Panc1 (cell line): ENCODE data around the gene HSD17B7. TPM values are rescaled to one million over a fixed set of nuclear protein-coding genes. Genes with fewer than 3 reads are reported as not detected.

Experiments used
- ATAC-seq: fragments of 200-7000 bp; cut with Tn5 transposase; 2 replicates; pipeline ENCODE4 v1.9.1; 2020; ENCODE audit warnings: mild to moderate bottlenecking, moderate library complexity
- BruUV-seq: library from RNA; stranded (reverse); fragments of 400-500 nt; replicated peaks from 2 replicates; lab custom pipeline; 2021; lab: Mats Ljungman, UMichigan
- CTCF ChIA-PET: fragments of 300-600 bp; sonication (Branson Sonifier 250); formaldehyde crosslinking; loops from one replicate; lab custom pipeline; 2022; ENCODE audit warnings: antibody characterized with exemption; lab: Charles Lee
- POLR2A ChIA-PET: fragments of 300-600 bp; sonication (Branson Sonifier 250); formaldehyde crosslinking; loops from one replicate; lab custom pipeline; 2022; ENCODE audit warnings: antibody characterized with exemption; lab: Charles Lee
- DNase-seq: peaks from one replicate; pipeline ENCODE4 v3.0.0-alpha.2; 2010; ENCODE audit warnings: low read depth, low spot score
- H3K27ac ChIP-seq: 2 replicates; pipeline ENCODE4 v1.5.1; 2011; ENCODE audit warnings: mild to moderate bottlenecking, low read length, inconsistent platforms
- H3K27me3 ChIP-seq: fragments of 200-500 bp; sonication (Bioruptor generic); 2 replicates; pipeline ENCODE4 v1.6.0; 2014; ENCODE audit warnings: low read length, inconsistent platforms; ENCODE audit not compliant: control insufficient read depth, insufficient read depth
- H3K36me3 ChIP-seq: fragments of 200-500 bp; sonication (Bioruptor generic); 2 replicates; pipeline ENCODE4 v1.5.1; 2014; ENCODE audit warnings: inconsistent platforms, mild to moderate bottlenecking, low read length, moderate library complexity; ENCODE audit not compliant: control insufficient read depth, insufficient read depth
- H3K4me1 ChIP-seq: 2 replicates; pipeline ENCODE4 v1.5.1; 2011; ENCODE audit warnings: inconsistent platforms, mild to moderate bottlenecking, low read length, moderate library complexity; ENCODE audit not compliant: control insufficient read depth, insufficient read depth
- H3K4me3 ChIP-seq, 2 experiments: 2 replicates each; pipeline ENCODE4 v1.5.1; 2011 to 2012; ENCODE audit warnings: low read depth in 2 of 2, low read length in 2 of 2, mild to moderate bottlenecking in 2 of 2, inconsistent platforms in 1 of 2, moderate library complexity in 1 of 2
- H3K9me3 ChIP-seq: fragments of 200-500 bp; sonication (Bioruptor generic); 2 replicates; pipeline ENCODE4 v1.5.1; 2014; ENCODE audit warnings: low read depth, mild to moderate bottlenecking, inconsistent platforms, low read length, moderate library complexity; ENCODE audit not compliant: control insufficient read depth, insufficient read depth
- POLR2AphosphoS5 ChIP-seq: IDR thresholded peaks from 2 replicates; pipeline ENCODE4 v1.6.1; 2012; ENCODE audit warnings: mild to moderate bottlenecking, low read depth, low read length, moderate library complexity
- SIN3A ChIP-seq: IDR thresholded peaks from 2 replicates; pipeline ENCODE4 v1.6.1; 2012; ENCODE audit warnings: low read depth, mild to moderate bottlenecking, low read length, moderate library complexity, borderline replicate concordance; ENCODE audit not compliant: insufficient read depth
- TCF7L2 ChIP-seq: IDR thresholded peaks from 2 replicates; pipeline ENCODE4 v1.6.1; 2011; ENCODE audit warnings: mild to moderate bottlenecking, low read depth, low read length, inconsistent platforms
- in situ Hi-C: cut with HindIII; loops from 2 replicates; pipeline ENCODE4 v1.10.0; 2016; ENCODE audit warnings: low sequenced_read_pairs, low pct_unique_long_range_greater_than_20kb
- intact Hi-C: fragments of 100-400 bp; cut with micrococcal nuclease; formaldehyde crosslinking; loops from one replicate; pipeline ENCODE4 v1.10.0; 2022; ENCODE audit not compliant: unreplicated experiment
- total RNA-seq: library from RNA; stranded (reverse); gene quantifications from one replicate; pipeline ENCODE4 v1.2.1, GENCODE V29; 2021; ENCODE audit not compliant: unreplicated experiment
- TF ChIP-seq, protein P1 (sequence below), 2 experiments: IDR thresholded peaks; 2 replicates each; pipeline ENCODE4 v1.6.1; 2011 to 2012; ENCODE audit warnings: low read depth in 2 of 2, control low read depth in 1 of 2, low read length in 1 of 2, mild to moderate bottlenecking in 1 of 2, moderate library complexity in 1 of 2; ENCODE audit not compliant: insufficient read depth in 1 of 2
- TF ChIP-seq, protein P2 (sequence below): fragments of 450-650 bp; IDR thresholded peaks from 2 replicates; pipeline ENCODE4 v1.5.1; 2017; ENCODE audit warnings: mild to moderate bottlenecking

The HSD17B7 gene
- total RNA-seq, 1 experiment from 2014 or later = 24.6 TPM

DNA sequence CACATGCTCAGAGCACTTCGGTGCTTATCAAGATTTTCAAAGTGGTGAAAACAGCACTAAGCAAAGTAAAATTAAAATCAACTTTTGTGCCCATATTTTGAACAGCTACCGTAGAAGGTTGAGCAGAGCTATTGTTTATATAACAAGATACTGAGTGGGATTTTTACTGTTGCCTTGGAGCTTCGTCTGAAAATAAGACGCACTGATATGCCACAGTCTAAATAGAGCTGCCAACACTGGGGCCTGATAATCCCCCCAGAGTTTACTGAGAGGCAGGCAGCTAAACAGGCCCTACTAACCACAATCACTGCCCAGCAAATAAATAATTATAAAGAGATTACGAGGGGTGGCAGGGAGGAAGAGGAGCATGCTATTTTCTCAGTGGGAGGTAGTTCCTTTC is 71.1 kb downstream of the HSD17B7 start:
- CTCF ChIA-PET = no interaction called here
- in situ Hi-C loops = no loop called here
- H3K4me1 ChIP-seq = no peaks in the 10 kb centered on the region
- no peaks in the 10 kb centered on the region for H3K27me3 ChIP-seq
- DNase-seq (no peak), ATAC-seq (no peak)
- TF ChIP-seq, protein P1, sequence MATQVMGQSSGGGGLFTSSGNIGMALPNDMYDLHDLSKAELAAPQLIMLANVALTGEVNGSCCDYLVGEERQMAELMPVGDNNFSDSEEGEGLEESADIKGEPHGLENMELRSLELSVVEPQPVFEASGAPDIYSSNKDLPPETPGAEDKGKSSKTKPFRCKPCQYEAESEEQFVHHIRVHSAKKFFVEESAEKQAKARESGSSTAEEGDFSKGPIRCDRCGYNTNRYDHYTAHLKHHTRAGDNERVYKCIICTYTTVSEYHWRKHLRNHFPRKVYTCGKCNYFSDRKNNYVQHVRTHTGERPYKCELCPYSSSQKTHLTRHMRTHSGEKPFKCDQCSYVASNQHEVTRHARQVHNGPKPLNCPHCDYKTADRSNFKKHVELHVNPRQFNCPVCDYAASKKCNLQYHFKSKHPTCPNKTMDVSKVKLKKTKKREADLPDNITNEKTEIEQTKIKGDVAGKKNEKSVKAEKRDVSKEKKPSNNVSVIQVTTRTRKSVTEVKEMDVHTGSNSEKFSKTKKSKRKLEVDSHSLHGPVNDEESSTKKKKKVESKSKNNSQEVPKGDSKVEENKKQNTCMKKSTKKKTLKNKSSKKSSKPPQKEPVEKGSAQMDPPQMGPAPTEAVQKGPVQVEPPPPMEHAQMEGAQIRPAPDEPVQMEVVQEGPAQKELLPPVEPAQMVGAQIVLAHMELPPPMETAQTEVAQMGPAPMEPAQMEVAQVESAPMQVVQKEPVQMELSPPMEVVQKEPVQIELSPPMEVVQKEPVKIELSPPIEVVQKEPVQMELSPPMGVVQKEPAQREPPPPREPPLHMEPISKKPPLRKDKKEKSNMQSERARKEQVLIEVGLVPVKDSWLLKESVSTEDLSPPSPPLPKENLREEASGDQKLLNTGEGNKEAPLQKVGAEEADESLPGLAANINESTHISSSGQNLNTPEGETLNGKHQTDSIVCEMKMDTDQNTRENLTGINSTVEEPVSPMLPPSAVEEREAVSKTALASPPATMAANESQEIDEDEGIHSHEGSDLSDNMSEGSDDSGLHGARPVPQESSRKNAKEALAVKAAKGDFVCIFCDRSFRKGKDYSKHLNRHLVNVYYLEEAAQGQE (IDR thresholded peaks at IDR 0.05; ENCODE audit: insufficient read depth in 1 of 2, low read depth in 2 of 2, low read length in 1 of 2) = no peak
- TF ChIP-seq TCF7L2 (no peak), POLR2AphosphoS5 (no peak), SIN3A (no peak)
- TF ChIP-seq, protein P2, sequence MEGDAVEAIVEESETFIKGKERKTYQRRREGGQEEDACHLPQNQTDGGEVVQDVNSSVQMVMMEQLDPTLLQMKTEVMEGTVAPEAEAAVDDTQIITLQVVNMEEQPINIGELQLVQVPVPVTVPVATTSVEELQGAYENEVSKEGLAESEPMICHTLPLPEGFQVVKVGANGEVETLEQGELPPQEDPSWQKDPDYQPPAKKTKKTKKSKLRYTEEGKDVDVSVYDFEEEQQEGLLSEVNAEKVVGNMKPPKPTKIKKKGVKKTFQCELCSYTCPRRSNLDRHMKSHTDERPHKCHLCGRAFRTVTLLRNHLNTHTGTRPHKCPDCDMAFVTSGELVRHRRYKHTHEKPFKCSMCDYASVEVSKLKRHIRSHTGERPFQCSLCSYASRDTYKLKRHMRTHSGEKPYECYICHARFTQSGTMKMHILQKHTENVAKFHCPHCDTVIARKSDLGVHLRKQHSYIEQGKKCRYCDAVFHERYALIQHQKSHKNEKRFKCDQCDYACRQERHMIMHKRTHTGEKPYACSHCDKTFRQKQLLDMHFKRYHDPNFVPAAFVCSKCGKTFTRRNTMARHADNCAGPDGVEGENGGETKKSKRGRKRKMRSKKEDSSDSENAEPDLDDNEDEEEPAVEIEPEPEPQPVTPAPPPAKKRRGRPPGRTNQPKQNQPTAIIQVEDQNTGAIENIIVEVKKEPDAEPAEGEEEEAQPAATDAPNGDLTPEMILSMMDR = no peak
- POLR2A ChIA-PET = no interaction called here
- no TSS peak for BruUV-seq
- H3K9me3 ChIP-seq = no peaks in the 10 kb centered on the region
- intact Hi-C loops = no loop called here
- no peaks in the 10 kb centered on the region for H3K36me3 ChIP-seq
- H3K4me3 ChIP-seq = no peak overlapping the region
- no peak overlapping the region for H3K27ac ChIP-seq

Other genes with a start within 250 kb of the HSD17B7 start
- 97.7 TPM for gene UAP1, start 229.0 kb upstream of the HSD17B7 start, total RNA-seq
- gene DDR2, start 158.2 kb upstream of the HSD17B7 start, total RNA-seq = 1.9 TPM
- not detected for gene CCDC190, start 70.5 kb downstream of the HSD17B7 start, total RNA-seq